Brain microvascular endothelial cell (primary cell): Measurements from ENCODE around the gene ASB6.
A peak's percentile ranks its signal among the peaks of the same experiment; 100 is the strongest.

Source experiments
- DNase-seq: peaks from one replicate; pipeline ENCODE4 v3.0.0-alpha.2; 2020
- H3K27ac ChIP-seq: fragments of 250-450 bp; sonication (Bioruptor Pico); 2 replicates; pipeline ENCODE4 v1.5.1; 2020; ENCODE audit warnings: mild to moderate bottlenecking, moderate library complexity
- H3K27me3 ChIP-seq: fragments of 250-450 bp; sonication (Bioruptor Pico); replicated peaks from 2 replicates; pipeline ENCODE4 v1.5.1; 2020; ENCODE audit warnings: mild to moderate bottlenecking
- H3K36me3 ChIP-seq: fragments of 250-450 bp; sonication (Bioruptor Pico); replicated peaks from 2 replicates; pipeline ENCODE4 v1.5.1; 2020; ENCODE audit warnings: mild to moderate bottlenecking
- H3K4me3 ChIP-seq: 2 replicates; pipeline ENCODE4 v1.5.1; 2011; ENCODE audit warnings: low read depth, mild to moderate bottlenecking, control low read depth, low read length, moderate library complexity
- in situ Hi-C: cut with HindIII; loops from 2 replicates; pipeline ENCODE4 v1.10.0; 2017; ENCODE audit warnings: low sequenced_read_pairs, low pct_ligation_motif_present
- TF ChIP-seq, protein P1 (sequence below): IDR thresholded peaks from 2 replicates; pipeline ENCODE4 v1.5.1; 2011; ENCODE audit warnings: low read depth, mild to moderate bottlenecking, moderate library complexity, low read length, control low read depth, inconsistent platforms; ENCODE audit errors: missing control alignments

The ASB6 gene

GRCh38 chr9:129631674-129632129 lies 10.2 kb downstream of the ASB6 start:
- Histone ChIP-seq H3K4me3 (no peak overlapping the region), H3K36me3 (peaks cover 43% of the 10 kb centered on the region), H3K27ac (no peak overlapping the region), H3K27me3 (no peaks in the 10 kb centered on the region)
- no peak for DNase-seq
- TF ChIP-seq, protein P1, sequence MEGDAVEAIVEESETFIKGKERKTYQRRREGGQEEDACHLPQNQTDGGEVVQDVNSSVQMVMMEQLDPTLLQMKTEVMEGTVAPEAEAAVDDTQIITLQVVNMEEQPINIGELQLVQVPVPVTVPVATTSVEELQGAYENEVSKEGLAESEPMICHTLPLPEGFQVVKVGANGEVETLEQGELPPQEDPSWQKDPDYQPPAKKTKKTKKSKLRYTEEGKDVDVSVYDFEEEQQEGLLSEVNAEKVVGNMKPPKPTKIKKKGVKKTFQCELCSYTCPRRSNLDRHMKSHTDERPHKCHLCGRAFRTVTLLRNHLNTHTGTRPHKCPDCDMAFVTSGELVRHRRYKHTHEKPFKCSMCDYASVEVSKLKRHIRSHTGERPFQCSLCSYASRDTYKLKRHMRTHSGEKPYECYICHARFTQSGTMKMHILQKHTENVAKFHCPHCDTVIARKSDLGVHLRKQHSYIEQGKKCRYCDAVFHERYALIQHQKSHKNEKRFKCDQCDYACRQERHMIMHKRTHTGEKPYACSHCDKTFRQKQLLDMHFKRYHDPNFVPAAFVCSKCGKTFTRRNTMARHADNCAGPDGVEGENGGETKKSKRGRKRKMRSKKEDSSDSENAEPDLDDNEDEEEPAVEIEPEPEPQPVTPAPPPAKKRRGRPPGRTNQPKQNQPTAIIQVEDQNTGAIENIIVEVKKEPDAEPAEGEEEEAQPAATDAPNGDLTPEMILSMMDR: no peak
- in situ Hi-C loops: no loop called here

GRCh38 chr9:129630967-129631673 lies 10.8 kb downstream of the ASB6 start:
- in situ Hi-C loops: no loop called here
- H3K4me3 ChIP-seq: no peak overlapping the region
- peak; percentile 43 for DNase-seq
- TF ChIP-seq, protein P1: peak; percentile 29
- H3K27me3 ChIP-seq: no peaks in the 10 kb centered on the region
- no peak overlapping the region for H3K27ac ChIP-seq
- peaks cover 37% of the 10 kb centered on the region for H3K36me3 ChIP-seq

DNA sequence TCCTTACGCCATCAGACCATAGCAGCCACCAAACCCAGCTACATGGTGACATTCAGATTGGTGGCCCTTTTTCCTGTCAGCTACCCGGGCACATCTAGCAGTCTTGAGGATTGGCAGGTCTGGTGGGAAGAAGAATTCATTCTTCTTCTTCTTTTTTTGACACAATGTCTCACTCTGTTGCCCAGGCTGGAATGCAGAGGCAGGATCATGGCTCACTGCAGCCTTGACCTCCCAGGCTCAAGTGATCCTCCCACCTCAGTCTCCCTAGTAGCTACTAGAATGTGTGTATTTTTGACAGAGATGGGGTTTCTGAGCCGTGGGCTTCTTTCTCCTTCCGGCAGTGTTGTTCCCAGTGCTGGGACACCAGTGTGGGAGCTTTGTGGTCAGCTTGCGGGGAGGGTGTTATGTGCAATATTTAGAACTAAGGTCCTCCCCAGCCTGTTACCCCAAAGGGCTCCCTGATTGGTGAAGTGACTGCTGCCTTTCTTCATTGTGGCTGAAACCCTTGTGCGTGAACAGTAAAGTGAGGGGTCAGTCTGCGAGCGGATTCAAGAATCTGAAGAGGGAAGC lies 12.6 kb downstream of the ASB6 start:
- no peak for DNase-seq
- Histone ChIP-seq H3K27ac (no peak overlapping the region), H3K4me3 (no peak overlapping the region), H3K36me3 (peaks cover 22% of the 10 kb centered on the region), H3K27me3 (no peaks in the 10 kb centered on the region)
- in situ Hi-C loops: loop anchor here (10.0 kb wide), 1 partner anchor 495 kb away; no protein-coding TSS in a partner anchor
- TF ChIP-seq, protein P1: no peak

- no peak for DNase-seq
- Histone ChIP-seq H3K36me3 (peaks cover 17% of the 10 kb centered on the region), H3K4me3 (no peak overlapping the region), H3K27me3 (no peaks in the 10 kb centered on the region), H3K27ac (no peak overlapping the region)
- TF ChIP-seq, protein P1: no peak
- in situ Hi-C loops: loop anchor here (10.0 kb wide), 1 partner anchor 494 kb away; no protein-coding TSS in a partner anchor
Observed at GRCh38 chr9:129628709-129629108, 13.2 kb downstream of the ASB6 start.

GRCh38 chr9:129627556-129628440 lies 14.2 kb downstream of the ASB6 start:
- Histone ChIP-seq H3K27me3 (no peaks in the 10 kb centered on the region), H3K4me3 (peak overlapping the region; percentile 85), H3K36me3 (peaks cover 8% of the 10 kb centered on the region), H3K27ac (peak overlapping the region; percentile 93)
- in situ Hi-C loops: loop anchor here (10.0 kb wide), 1 partner anchor 493 kb away; no protein-coding TSS in a partner anchor
- TF ChIP-seq, protein P1: no peak
- no peak for DNase-seq
